Stimulated activated CD8-positive, alpha-beta memory T cell treated with anti-CD3 and anti-CD28 coated beads, Interleukin-2, amount 100 ng/mL, for 48 hours (primary cell): ENCODE measurements around the gene ZNF777.
"Not testable (repeated sequence)": the region's sequence is repeated elsewhere in the genome, so short reads cannot be mapped to it uniquely, and the experiment has no call there.

Experiments used
- DNase-seq, 2 donors: peaks; one replicate each; pipeline ENCODE4 v3.0.0-alpha.2; 2020; ENCODE audit warnings: low read depth in 2 of 2

Gene ZNF777

DNA sequence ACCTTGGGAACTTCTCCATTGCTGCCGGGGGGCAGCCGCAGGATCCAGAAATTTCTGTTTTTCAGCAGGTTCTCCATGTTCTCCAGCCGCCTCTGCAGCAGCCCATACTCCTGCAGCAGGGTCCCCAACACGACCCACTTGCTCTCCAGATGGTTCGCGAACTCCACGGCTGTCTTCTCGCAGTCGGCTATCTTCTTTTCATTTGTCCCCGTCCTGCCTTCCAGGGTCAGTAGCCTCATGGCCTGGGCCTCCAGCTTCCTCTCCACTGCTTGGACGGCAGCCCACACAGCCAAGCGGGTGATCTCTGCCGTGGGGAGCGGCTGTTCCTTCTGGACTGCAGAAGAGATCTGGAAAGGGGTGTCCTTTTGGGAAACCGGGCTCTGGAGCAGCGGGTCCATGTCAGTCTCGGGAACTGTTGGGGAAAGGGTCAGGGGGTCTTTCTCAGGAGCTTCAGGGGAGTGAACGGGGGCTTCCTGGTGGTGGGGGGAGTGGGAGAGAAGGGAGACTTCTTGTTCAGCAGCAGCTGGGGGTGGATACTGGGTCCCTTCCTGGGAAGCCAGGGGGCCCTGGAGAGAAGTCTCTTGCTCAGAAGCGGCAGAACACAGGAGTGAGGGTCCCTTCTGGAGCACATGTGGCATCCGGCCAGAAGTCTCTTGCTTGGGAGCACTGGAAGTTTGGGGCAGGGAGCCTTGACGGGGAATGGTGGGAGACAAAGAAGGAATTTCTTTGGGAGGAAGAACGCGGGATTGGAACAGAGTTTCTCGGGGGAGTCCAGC lies 5.5 kb downstream of the ZNF777 start:
- no peak for DNase-seq

DNA sequence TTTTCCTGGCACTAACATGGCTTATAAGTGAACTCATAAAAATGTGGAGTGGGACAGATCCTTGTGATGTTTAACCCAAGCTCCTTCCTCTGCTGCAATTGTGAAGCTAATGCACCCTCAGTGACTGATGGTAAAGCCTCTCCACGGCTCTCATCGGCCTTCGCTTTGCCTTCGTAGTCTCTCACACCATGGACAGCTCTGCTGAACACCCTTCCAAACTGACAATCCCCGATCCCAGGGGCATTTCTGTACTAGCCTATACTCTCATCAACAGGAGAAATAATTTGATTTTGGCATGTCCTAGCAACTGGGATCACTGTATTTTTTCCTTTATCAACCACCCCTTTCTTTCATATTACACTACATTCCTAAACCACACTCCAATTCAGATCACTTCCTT lies 6.1 kb downstream of the ZNF777 start:
- DNase-seq = no peak

DNA sequence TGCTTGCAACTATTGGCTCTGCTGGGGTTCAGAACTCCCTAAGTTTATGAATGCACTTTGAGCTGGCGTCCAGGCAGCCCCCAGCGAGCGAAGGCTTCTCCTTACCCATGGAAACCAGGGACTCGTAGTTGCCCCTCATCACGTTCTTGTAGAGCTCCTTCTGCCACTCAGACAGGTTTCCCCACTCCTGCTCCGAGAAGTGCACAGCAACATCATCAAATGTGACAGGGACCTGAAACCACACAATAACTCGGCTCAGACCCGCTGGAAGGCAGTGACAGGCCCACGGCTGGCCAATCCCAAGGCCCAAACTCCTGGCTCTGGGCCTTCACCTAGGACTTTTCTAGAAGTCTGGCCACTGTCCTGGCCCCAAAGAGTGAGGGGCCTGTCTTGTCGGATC lies 6.9 kb downstream of the ZNF777 start:
- no peak for DNase-seq

DNA sequence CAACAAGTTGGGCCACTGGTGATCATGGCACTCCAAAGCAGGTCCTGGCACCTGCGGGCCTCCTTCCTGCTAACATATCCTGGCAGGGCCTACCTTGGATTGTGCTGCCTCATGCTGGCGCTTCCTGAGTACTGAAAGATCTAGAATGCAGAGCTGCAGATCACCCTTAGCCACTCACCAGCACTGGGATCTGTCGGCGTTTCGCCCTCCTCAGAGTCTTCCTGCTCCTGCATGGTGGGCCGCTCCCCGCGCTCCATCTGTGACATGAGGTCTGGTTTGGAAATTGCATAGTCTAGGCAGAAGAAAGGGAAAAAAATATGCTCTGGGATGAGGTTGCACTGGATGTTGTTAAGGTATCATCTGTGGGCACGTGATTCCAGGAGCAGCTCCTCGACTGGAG lies 10.0 kb downstream of the ZNF777 start:
- no peak for DNase-seq

DNA sequence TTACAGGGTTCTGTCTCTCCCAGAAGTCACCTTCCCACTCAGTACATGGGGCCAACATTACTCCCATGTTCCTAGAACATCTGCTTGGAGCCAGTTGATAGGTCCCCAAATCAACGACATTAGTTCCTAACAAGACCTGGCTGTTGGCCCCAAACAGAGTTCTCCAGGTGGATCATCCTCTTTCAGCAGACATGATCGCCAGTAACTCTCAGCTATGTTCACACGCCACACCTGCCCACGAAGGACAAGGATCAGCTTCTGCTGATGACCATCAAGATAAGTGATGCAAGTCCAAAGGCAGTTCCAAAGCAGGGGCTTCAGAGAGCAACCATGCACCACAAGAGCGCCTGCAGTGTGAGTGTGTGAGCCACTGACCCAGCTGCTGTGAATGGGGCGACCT lies 11.0 kb downstream of the ZNF777 start:
- DNase-seq = no peak

DNA sequence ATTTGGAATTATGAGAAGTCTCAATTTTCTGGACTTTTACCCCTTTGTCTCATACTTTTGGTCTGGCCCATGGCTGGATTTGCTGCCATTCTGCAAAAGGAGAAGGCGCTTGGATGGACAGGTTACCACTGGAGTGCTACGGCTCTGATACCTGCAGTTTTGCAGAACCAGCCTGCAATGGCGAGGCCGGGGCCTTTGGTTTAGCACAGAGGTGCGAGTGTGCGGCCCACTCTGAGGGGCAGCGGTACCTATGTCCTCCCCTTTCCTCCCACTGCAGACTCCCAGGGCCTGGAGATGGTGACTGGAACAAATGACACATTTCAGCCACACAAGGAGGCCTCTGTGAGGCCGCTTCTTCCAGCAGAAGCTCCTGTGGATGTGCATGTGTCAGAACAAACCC lies 11.9 kb downstream of the ZNF777 start:
- DNase-seq = no peak

DNA sequence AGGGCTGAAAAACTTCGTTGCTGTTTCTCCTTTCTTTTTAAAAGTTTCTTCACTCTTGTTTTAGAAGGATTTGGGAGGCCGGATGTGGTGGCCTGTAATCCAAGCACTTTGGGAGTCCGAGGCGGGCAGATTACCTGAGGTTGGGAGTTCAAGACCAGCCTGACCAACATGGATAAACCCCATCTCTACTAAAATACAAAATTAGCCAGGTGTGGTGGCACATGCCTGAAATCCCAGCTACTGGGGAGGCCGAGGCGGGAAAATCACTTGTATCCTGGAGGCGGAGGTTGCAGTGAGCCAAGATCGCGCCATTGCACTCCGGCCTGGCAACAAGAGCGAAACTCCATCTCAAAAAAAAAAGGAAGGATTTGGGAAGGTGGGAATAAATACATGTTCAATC lies 14.8 kb downstream of the ZNF777 start:
- DNase-seq = not testable (repeated sequence)

DNA sequence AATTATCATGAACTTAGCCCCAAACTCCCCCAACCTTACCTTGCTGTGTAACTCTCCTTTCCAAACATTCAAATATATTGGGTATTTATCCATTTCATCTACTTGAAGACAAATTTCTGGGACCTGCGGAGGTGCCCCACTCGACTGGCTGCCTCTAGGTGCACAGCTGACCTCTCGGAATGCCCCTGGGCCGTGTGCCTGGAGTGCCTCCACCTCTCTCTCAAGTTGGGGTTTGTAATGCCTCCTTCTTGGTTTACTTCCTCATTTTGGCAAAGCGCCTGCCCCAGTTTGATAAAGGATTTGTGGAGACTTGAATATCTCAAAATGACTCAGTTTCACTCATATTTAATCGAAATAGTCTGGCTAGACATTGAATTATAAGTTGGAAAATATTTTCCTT lies 16.6 kb downstream of the ZNF777 start:
- DNase-seq = no peak

DNA sequence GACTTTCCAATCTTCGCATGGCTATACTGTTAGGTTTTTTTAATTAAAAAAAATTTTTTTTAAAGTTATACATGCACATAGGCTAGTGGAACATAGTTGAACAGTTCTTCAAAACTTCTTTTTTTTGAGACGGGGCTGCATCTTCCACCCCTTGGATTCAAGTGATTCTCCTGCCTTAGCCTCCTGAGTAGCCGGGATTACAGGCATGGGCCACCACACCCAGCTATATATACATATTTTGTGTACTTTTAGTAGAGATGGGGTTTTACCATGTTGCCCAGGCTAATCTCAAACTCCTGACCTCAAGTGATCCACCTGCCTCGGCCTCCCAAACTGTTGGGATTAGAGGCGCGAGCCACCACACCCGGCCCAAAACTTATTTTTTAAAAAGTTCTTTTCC lies 17.3 kb downstream of the ZNF777 start:
- no peak for DNase-seq

DNA sequence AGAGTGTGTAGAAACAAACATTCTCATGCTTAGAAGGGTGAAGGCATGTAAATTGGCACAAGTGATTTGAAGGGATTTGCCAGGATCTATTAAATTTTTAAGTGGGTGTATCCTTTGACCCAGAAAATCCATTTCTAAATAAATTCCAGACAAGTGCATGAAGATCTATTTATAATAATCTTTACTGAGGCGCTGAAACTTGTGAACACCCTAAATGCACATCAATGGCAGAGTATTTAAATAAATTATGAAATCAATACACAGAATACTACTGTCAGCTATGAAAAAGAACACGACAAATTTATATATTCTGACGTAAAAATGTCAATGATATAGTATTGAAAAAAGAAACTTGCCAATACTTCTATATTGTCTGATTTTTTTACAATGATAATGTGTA lies 17.9 kb downstream of the ZNF777 start:
- no peak for DNase-seq

DNA sequence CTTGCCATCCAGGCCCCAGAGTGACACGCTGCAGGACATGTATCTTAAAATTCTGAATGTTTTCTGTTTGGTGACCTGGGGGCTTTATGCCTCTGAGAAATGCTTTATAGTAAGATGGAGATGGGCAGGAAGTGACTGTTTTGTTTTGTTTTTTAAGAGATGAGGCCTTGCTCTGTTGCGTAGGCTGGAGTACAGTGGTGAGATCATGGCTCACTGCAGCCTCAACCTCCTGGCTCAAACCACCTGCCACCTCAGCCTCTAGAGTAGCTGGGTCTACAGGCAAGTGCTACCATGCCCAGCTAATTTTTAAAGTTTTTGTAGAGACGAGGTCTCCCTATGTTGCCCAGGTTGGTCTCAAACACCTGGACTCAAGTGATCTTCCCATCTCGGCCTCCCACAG lies 20.6 kb downstream of the ZNF777 start:
- DNase-seq = no peak

DNA sequence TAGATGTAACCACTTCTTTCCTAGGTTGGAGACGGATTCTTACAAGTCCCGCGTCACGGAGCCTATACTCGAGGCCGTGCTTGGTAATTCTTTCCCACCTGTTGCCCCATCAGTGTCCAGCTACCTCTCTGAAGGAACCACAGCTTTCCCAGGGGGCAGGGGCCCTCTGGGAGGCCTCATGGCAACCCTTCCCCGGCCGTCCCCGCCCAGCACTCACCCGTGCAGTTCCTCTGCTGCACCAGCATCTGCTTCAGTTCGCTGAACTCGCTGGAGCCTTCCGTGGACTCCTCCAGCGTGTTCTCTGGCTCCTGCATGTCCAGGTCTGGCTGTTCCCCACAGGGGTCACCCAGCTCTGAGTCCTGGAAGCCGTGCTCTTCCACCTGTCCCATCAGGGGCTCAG lies 24.5 kb downstream of the ZNF777 start:
- no peak for DNase-seq

DNA sequence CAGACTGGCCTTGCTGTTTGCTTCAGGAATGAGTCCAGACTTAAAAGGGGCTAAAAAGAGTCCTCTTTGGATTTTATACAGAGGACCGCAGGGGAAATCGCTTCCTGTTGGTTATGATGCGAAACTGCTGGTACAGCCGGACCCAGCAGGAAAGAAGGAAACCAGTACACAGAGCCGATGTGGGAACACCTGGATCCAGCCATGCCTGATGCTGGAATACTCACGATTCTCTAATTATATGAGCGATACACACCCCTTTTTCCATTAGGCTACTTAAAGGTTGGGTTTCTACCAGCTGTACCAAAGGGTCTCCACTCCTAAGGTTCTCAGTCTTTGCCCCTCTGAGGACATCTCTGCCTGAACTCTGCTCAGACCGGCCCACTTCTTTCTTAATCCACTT lies 27.7 kb downstream of the ZNF777 start:
- no peak for DNase-seq

DNA sequence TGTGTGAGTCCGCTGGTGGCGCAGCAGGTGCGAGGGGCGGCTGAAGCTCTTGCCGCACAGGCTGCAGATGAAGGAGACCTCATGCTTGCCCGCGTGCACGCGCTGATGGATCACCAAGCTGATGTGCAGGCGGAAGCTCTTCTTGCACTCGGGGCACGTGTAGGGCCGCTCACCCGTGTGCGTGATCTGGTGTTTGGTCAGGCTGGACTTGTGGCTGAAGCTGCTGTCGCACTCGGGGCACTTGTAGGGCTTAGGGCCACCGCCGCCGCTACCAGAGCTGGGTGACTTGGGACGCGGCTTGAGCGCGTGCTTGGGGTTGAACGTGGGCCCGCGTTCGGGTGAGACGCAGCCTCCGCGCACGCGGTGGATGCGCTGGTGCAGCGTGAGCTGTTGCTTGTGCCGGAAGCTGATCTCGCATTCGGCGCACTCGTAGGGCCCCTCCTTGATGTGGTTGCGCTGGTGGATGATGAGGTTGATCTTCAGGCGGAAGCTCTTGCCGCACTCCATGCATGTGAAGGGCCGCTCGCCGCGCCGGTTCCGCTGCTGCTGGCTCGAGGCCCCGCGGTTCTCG lies 28.7 kb downstream of the ZNF777 start:
- no peak for DNase-seq

DNA sequence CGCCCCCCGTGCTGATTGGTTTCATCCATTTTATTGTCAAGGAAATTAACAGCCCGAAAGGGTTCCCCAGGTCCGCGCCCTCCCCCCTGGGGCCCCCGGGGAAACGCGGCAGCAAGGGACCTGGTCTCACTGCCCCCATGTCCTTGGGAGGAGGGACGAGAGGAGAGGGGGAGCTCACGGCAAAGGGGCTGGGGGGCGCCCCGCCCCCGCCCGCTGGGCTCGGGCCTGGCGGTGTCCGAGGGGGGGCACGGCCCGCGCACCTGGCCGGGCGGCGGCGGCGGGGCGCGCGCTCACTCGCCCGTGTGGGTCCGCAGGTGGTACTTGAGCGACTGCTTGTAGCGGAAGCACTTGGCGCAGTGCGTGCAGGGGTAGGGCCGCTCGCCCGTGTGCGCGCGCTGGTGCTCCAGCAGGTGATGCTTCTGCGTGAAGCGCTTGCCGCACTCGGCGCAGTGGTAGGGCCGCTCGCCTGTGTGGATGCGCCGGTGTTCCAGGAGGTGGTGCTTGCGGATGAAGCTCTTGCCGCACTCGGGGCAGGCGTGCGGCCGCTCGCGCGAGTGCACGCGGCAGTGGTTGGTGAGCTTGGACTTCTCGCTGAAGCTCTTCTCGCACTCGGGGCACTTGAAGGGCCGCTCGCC lies 29.3 kb downstream of the ZNF777 start:
- no peak for DNase-seq

DNA sequence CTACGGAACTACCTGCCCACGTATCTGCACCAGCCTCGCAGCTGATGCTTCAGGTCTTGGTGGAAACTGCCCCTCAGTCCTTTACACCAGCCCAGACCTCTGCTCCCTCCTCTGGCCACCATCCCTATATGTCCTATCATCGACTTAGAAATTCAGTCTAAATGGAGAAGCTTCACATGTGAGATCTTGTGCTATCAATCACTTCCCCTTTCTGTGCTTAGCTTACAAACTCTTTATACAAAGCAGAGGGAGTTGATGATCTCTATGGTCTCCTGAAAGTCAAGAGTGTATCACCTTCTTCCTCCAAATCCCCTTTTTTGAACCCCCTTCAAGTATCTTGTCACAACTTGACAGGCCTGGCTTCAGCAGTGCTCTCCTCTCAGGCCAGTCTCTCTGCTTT lies 30.7 kb downstream of the ZNF777 start:
- no peak for DNase-seq

DNA sequence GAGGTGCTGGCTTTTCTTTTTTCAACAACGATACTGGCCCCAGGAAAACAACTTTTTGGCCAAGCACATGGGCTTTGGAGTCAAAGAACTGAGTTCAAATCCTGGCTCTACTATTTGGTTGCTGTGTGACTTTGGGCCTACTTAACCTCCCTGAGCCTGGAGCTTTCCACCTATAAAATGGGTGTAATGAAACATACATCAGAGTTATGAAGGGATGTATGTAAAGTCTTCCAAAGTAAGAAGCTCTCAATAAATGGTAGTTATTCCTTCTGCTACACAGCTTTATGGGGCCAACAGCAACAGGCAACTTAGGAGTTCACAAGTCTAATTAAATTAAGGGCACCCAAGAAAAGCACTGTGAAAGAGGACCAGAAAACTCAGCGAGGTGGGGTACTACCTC lies 33.0 kb downstream of the ZNF777 start:
- DNase-seq = no peak

DNA sequence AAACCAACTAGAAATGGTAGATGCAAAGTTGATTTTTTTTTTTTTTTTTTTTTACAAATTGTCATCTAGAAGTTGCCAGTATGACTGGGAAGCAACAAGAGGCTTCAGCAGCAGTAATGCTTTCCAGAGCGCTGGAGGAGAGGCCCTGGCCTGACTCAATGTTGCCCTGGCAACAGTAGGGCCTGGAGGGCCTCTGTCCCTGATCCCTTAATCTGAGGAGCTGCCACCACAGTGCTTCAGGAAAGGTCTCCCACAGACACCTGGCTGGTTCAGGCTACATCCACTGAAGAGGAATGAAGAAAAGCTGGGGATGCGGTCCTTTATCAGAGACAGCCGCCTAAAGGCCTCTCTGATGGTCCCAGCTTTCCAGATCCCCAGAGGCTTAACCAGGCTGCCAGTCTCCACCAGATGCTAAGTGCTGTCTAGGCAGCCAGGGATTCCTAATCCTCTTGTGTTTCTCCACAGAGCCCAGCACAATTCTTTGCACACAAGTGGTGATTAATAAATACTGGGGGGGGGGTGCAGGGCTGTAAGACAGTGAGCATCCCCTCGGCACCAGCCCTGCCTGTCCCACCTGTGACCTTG lies 33.7 kb downstream of the ZNF777 start:
- no peak for DNase-seq

DNA sequence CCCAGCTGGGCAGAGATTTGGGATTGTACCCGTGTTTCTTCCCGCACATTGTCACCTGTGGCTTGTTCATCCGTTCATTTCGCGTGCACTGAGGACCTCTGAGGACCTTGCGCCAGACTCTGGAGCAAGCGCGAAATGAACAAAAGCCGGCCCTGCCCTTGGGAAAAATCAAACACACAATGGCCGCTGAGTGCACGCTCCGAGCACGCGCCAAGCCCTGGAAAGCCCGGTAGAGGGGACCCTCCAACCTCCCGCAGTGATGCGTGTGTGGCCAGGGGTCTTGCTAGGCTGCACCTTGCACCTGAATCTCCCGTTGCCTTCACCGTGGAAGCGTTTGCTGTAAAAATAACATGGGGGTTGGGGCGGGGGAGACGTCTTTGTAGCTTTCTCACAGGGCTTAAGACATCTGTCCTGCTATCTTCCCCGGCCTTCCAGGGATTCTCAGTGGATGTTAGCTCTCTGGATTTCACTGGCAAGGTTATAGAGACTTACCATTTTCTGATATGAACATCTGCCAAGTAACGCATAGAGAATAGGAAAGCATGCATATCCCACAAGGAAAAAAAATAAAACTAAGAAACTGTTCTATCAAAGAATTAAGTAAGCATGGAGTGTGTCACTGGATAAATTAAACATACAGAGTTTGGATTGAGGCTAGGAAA lies 37.3 kb downstream of the ZNF777 start:
- DNase-seq = no peak

DNA sequence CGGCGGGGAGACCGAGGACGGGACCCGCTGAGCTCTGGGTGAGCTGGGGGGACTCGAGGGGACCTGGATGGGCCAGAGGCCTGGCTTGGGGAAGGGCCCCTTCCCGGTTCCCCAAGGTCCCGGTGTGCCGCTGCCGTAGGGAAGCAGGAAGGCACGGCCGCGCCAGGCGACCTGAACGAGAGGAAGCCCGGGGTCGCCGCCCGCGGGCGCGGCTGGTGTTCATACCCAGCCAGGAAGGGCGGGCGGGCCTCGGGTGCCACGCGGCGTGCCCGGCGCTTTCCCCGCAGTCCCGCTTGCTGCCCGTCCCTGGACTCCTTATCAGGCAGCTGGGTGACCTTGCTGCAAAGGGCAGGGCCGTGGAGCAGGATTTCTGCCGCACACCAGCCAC lies 38.0 kb downstream of the ZNF777 start:
- peak; percentile 5 to 9 for DNase-seq

DNA sequence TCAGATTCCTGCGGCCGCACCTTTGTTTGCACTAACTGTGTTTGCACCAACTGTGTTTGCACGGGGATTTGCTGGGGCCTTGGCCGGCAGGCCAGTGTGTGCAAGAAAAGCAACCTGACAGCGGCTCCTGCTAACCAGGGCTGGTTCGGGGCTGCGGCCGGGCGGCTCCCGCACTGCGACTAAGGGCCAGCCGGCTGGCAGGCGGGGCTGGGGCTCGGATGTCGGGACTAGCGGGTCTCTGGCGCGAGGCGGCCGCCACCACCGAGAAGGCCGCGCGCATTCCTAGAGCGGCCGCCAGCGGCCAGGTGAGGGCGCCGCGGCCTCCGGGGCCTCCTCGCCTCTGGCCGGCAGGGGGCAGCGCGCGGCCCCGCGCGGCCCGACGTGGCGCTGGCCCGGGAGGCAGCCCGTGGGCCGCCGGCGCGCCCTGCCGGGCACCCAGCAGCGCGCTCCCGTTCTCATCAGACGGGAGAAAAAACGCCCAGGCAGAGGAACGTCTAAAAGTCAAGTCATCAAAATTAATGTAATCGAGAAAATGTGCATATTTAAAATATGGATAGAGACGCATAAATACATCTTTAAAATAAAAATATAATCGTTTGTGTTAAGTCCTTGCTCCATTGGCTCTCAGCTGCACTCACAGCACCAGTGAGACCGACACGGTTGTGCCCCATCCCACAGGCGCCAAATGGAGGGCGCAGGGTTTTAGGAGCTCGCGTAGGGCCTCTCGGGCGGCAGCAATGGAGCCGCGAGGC lies 38.5 kb downstream of the ZNF777 start:
- DNase-seq = peak; percentile 54 to 55

DNA sequence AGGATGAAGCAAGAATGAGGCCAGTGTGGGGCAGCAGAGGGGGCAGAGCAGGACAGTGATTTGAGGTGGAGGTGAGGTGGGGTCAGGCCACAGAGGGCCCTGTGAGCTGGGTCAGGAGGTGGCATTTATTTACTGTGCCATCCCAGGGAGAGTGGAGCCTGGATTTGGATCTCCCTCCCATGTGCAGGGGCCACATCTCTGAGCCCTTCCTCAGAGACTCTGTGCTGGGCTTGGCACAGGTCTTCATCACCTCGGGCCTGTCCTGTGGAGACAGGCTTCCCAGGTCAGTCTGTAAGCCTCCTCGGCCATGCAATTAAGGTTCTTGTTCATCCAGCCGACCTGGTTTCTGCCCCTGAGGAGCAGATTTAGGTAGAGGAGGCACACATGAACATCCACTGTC lies 40.9 kb downstream of the ZNF777 start:
- no peak for DNase-seq
